Pancreas (tissue), 10 donors: ENCODE measurements around the gene GSG1L. TPM values are rescaled to one million over a fixed set of nuclear protein-coding genes. Genes with fewer than 3 reads are reported as not detected.

Experiments used
- ATAC-seq, 4 donors: fragments of 200-7000 bp; cut with Tn5 transposase; one replicate each; pipeline versions ENCODE4 v1.8.0 to v1.9.1; 2020; ENCODE audit warnings: mild to moderate bottlenecking in 4 of 4, moderate library complexity in 4 of 4
- DNase-seq, 6 donors: peaks; one replicate each; pipeline ENCODE4 v3.0.0-alpha.2; 2020
- FAIRE-seq: peaks from 2 replicates; lab custom pipeline; 2012; peaks lifted over from hg19 to GRCh38; lab: Jason Lieb, UNC
- H3K27ac ChIP-seq, 4 donors: fragments of 200-600 bp; sonication (generic); 1 replicate in 3 of 4; 2 replicates in 1 of 4; pipeline versions ENCODE4 v1.5.0 to v1.8.0; 2020
- H3K27me3 ChIP-seq, 4 donors: fragments of 200-600 bp; one replicate each; pipeline ENCODE4 v1.8.0; 2021
- H3K36me3 ChIP-seq, 3 donors: fragments of 200-600 bp; sonication (generic) in 1 of 3; one replicate each; pipeline versions ENCODE4 v1.5.0 to v1.8.0; 2020 to 2021
- H3K4me1 ChIP-seq, 3 donors: fragments of 200-600 bp; one replicate each; pipeline ENCODE4 v1.8.0; 2021
- H3K4me3 ChIP-seq, 4 donors: fragments of 200-600 bp; sonication (generic) in 2 of 4; one replicate each; pipeline versions ENCODE4 v1.5.0 to v1.8.0; 2020 to 2021
- H3K9me3 ChIP-seq, 4 donors: fragments of 200-600 bp; one replicate each; pipeline ENCODE4 v1.8.0; 2021
- CTCF ChIP-seq, 4 donors: fragments of 200-600 bp; sonication (generic) in 3 of 4; IDR thresholded peaks; one replicate each; pipeline versions ENCODE4 v1.5.0 to v1.8.0; 2021; ENCODE audit warnings: antibody characterized with exemption in 4 of 4
- WGBS, 2 donors: extraction: QIAGEN DNeasy Blood & Tissue Kit; methylation state at CpG; one replicate each; pipeline ENCODE4 v1.1.7; 2013; 5-methylcytosine and 5-hydroxymethylcytosine counted together
- intact Hi-C, 3 donors: fragments of 100-400 bp; cut with DNase I; formaldehyde crosslinking; loops; one replicate each; pipeline versions ENCODE4 v1.11.1 to v1.14.2; 2022
- polyA plus RNA-seq, 2 donors: library from polyadenylated mRNA; stranded (reverse); fragments of 200-250 nt; gene quantifications; one replicate each; pipeline ENCODE4 v1.2.3, GENCODE V29; 2013
- total RNA-seq, 6 donors: library from RNA; stranded (reverse); fragmentation: NEBNext Ultra II Directional in 4 of 6; extraction: Animal tissue kit (Norgen Biotek cat#: 25700) in 4 of 6; gene quantifications; one replicate each; pipeline versions ENCODE4 v1.2.1 to v1.2.4, GENCODE V29; 2021 to 2023
- donor health status: healthy with polysubstance abuse.
- donor health status: DM: no; HTN: no; CAD: no; lungs with moderate emphysema.
- donor health status: DM: no; HTN: no; CAD: no.
- donor health status: control.
- donor health status: control.
- donor health status: Bipolar disorder and iron deficiency.
- donor health status: DM: yes; HTN: yes; CAD: no.
- donor health status: DM: no; HTN: no; CAD: no.
- donor health status: DM: no; HTN: no; CAD: no.
- donor health status: DM: yes; HTN: yes; CAD: no.

The GSG1L gene
- total and polyA plus RNA-seq, 8 donors, result 0.02 to 0.12 TPM; not detected in 6

- Histone ChIP-seq H3K27ac (no peak overlapping the region), H3K36me3 (no peaks in the 10 kb centered on the region), H3K4me1 (no peaks in the 10 kb centered on the region), H3K9me3 (no peaks in the 10 kb centered on the region), H3K27me3 (no peaks in the 10 kb centered on the region), H3K4me3 (no peak overlapping the region)
- no peak for ATAC-seq
- DNase-seq, result no peak
- no peak for TF ChIP-seq CTCF (IDR thresholded peaks at IDR 0.05)
- no peak for FAIRE-seq
- intact Hi-C loops, result no loop called here
- 39 to 41% methylated on average over 8 of the region's 8 CpGs for WGBS, 2 donors
These were observed 204.5 kb downstream of the GSG1L start for GRCh38 chr16:27859020-27859419.

GRCh38 chr16:27853651-27854050 is 209.9 kb downstream of the GSG1L start:
- intact Hi-C loops, result no loop called here
- FAIRE-seq, result no peak

GRCh38 chr16:27853101-27853500 is 210.4 kb downstream of the GSG1L start:
- Histone ChIP-seq H3K36me3 (no peaks in the 10 kb centered on the region), H3K27ac (no peak overlapping the region), H3K4me3 (no peak overlapping the region), H3K4me1 (no peaks in the 10 kb centered on the region), H3K27me3 (no peaks in the 10 kb centered on the region), H3K9me3 (no peaks in the 10 kb centered on the region)
- no peak for TF ChIP-seq CTCF (IDR thresholded peaks at IDR 0.05)
- no peak for FAIRE-seq
- no peak for DNase-seq
- no peak for ATAC-seq
- WGBS, 2 donors, result 34 to 48% methylated on average over 9 of the region's 9 CpGs
- intact Hi-C loops, result no loop called here

More at GRCh38 chr16:27853651-27854050, 209.9 kb downstream of the GSG1L start:
- Histone ChIP-seq H3K27me3 (no peaks in the 10 kb centered on the region), H3K4me1 (no peaks in the 10 kb centered on the region), H3K27ac (no peak overlapping the region), H3K36me3 (no peaks in the 10 kb centered on the region), H3K9me3 (no peaks in the 10 kb centered on the region), H3K4me3 (no peak overlapping the region)
- TF ChIP-seq CTCF (IDR thresholded peaks at IDR 0.05), result no peak
- WGBS, 2 donors, result 55% methylated on average over 3 of the region's 3 CpGs
- DNase-seq, result no peak
- ATAC-seq, result no peak

- ATAC-seq, result no peak
- intact Hi-C loops, result no loop called here
- TF ChIP-seq CTCF (IDR thresholded peaks at IDR 0.05), result no peak
- no peaks in the 10 kb centered on the region for H3K9me3 ChIP-seq
- H3K27me3 ChIP-seq, result no peaks in the 10 kb centered on the region
- H3K36me3 ChIP-seq, result no peaks in the 10 kb centered on the region
- 51 to 57% methylated on average over 13 of the region's 13 CpGs for WGBS, 2 donors
- no peak for FAIRE-seq
- H3K4me3 ChIP-seq, result no peak overlapping the region
- no peak for DNase-seq
- H3K4me1 ChIP-seq, result no peaks in the 10 kb centered on the region
- H3K27ac ChIP-seq, result no peak overlapping the region
These were observed 210.8 kb downstream of the GSG1L start for GRCh38 chr16:27852681-27853080.

GRCh38 chr16:27852116-27852515 is 211.4 kb downstream of the GSG1L start:
- 57 to 69% methylated on average over 7 of the region's 7 CpGs for WGBS, 2 donors
- Histone ChIP-seq H3K27ac (no peak overlapping the region), H3K36me3 (no peaks in the 10 kb centered on the region), H3K4me1 (no peaks in the 10 kb centered on the region), H3K4me3 (no peak overlapping the region), H3K9me3 (no peaks in the 10 kb centered on the region), H3K27me3 (no peaks in the 10 kb centered on the region)
- DNase-seq, result no peak
- no peak for FAIRE-seq
- TF ChIP-seq CTCF (IDR thresholded peaks at IDR 0.05), result no peak
- no peak for ATAC-seq
- intact Hi-C loops, result no loop called here
